Measurements from ENCODE around the gene MAD1L1.
A peak's percentile ranks its signal among the peaks of the same experiment; 100 is the strongest.
"Not testable (repeated sequence)": the region's sequence is repeated elsewhere in the genome, so short reads cannot be mapped to it uniquely, and the experiment has no call there.

MAD1L1 gene

DNA sequence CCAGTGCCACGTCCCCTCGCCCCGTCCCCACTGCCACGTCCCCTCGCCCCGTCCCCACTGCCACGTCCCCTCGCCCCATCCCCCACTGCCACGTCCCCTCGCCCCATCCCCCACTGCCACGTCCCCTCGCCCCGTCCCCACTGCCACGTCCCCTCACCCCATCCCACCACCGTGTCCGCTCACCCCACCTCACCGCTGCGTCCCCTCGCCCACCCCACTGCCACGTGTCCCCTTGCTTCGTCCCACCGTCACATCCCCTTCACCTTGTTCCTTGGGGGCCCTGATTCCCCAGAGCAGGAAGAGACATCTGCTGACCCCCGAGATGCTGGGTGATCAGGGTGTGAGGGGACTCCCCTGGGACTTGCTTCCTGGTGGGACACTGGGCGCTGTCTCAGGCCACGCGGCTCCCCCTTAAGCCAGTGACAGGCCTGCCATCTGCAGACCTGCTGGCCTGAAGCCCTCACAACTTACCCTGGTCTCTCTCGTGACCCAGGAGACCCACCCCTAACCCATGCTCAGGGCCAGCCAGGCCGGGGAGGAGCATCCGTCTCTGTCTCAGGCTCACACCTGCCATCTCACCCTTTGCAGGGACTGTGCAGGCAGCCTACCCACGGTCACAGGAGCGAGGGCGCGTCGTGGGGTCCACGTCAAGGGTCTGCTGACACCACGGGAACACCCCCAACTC is 302.2 kb downstream of the MAD1L1 start:
- DNase-seq (ENCODE audit: low read depth in 3 of 3), result no peak

DNA sequence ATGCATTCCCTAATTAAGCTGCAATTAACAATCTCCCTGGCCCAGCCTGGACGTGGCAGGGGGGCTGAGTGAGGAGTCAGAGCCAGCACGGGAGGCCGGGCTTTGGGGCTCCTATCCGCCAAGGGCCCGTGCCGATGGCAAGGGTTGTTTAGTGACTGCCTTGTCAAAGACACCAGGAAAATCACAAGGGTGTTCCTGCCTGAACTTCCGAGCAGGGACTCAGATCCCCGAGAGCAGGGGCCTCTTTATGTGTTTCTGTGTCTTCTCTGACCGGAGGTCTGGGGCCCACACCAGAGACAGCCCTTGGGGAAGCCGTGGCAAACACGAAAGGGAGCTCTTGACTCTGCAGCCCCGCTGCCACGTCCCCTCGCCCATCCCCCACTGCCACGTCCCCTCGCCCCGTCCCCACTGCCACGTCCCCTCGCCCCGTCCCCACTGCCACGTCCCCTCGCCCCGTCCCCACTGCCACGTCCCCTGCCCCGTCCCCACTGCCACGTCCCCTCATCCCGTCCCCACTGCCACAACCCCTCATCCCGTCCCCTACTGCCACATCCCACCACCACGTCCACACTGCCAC is 303.3 kb downstream of the MAD1L1 start:
- not testable (repeated sequence) for DNase-seq (ENCODE audit: low read depth in 3 of 3)

DNA sequence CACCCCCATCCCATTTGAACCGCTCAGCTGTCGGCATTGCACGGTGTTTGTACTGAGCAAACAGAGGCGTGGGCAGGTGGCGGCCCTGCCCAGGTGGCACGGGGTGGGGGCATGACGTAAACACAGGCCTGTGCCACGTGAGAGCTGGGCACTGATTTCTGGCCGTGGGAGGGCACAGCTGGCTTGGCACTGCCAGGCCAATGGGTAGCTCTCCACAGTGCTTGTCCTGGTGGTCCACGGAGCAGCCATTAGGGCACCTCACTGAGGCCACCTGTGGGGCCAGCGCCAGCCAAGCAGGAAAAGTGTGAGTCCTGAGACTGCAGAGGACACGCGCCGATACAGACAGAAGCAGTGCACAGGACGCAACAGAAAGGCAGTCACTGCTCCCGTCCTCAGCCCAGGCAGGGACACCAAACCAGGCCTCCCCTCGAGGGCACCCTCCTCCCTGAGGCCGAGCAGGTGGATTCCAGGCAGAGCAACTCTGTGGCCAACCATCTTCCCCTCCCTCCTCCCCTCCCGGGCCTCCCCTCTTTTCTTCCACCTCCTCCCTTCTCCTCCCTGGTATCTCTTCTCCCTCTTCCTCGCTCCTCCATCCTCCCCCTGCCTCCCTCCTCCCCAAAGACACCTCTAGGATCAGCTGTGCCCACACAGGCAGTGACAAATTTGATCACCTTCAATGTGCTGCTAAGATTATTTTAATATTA is 303.9 kb downstream of the MAD1L1 start:
- no peak for DNase-seq (ENCODE audit: low read depth in 3 of 3)

DNA sequence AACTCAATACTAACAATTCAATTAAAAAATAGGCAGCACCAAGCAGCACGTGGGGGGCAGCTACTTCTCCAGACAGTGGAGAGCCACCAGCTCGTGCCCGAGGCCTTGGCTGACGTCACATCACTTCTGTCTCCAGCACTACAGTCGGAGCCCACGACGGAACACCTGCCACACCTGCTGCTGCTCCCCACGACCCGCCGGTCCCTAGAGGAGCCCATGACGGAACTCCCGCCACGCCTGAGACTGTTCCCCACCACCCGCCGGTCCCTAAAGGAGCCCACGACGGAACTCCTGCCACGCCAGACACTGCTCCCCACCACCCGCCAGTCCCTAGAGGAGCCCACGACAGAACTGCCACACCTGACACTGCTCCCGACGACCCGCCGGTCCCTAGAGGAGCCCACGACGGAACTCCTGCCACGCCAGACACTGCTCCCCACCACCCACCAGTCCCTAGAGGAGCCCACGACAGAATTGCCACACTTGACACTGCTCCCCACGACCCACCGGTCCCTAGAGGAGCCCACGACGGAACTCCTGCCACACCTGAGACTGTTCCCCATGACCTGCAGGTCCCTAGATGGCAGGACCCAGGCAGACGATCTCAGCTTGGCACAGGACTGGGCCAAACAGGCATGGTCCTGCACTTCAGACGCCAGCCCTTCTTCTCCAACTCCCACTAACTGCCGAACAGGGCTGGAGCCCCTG is 304.7 kb downstream of the MAD1L1 start:
- no peak for DNase-seq (ENCODE audit: low read depth in 3 of 3)

DNA sequence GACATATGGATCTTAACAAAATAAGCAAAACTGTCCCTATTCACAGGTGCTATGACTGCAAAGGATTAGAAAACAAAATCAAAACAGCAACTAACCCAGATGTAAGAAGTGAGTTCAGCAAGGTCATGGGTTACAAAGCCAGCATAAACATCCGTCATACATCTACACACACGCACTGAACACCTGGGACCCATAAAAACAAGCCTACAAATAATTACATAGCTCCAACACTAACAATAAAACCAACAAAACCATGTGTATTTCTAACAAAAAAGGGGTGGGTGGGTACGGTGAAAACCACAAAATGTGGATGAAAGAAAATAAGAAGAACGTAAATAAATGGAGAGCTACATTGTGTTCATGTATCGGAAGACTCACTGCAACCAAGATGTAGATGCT is 305.8 kb downstream of the MAD1L1 start:
- no peak for DNase-seq (ENCODE audit: low read depth in 3 of 3)

DNA sequence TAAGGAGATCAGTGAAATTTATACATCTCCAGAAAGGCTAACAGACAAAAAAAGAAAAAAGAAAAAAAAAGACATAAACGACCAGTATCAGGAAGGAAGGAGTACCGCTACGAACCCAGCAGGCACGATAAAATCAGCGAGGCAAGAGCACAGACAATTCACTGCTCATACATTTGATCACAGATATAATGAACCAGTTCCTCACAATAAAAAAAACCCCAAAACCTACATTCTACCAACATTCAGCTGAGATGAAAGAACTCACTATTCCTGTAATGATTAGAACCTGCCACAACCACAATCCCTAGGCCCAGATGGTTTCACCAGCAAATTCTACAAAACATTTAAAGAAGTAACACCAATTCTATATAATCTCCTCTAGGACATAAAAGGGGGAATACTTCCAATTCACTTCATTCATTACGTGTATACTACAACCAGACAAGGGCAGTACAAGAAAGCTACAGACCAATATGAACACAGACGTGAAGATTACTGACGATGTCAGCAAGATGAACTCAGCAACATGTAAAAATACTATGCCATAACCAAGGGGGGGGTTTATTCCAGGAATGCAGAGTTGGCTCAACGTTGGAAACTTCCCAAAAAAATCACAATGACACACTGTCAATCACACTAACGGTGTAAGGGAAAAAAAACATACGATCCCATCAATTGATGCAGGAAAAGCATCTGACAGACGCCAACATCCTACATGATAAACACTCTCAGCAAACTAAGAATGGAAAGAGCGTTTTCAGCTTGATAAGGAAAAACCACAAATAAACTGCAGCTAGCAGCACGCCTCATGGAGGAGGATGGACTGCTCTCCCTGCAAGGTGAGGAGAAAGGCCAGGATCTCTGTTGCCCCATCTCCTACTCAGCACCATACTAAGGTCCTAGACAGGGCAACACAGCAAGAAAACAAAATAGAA is 306.5 kb downstream of the MAD1L1 start:
- no peak for DNase-seq (ENCODE audit: low read depth in 3 of 3)

DNA sequence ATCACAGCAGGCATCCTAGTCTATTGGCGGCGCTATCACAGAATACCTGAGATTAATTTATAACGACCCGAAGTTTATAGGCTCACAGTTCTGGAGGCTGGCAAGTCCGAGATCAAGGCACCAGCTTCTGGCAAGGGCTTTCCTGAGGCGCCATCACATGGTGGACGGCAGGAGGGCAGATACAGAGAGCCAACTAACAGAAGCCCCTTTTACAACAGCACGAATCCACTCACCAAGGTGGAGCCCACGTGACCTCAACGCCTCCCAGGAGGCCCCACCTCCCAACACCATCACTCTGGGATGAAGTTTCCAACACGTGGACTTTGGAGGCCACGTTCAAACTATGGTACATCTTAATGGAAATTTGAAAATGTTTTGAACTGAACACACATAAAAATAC is 307.4 kb downstream of the MAD1L1 start:
- no peak for DNase-seq (ENCODE audit: low read depth in 3 of 3)

DNA sequence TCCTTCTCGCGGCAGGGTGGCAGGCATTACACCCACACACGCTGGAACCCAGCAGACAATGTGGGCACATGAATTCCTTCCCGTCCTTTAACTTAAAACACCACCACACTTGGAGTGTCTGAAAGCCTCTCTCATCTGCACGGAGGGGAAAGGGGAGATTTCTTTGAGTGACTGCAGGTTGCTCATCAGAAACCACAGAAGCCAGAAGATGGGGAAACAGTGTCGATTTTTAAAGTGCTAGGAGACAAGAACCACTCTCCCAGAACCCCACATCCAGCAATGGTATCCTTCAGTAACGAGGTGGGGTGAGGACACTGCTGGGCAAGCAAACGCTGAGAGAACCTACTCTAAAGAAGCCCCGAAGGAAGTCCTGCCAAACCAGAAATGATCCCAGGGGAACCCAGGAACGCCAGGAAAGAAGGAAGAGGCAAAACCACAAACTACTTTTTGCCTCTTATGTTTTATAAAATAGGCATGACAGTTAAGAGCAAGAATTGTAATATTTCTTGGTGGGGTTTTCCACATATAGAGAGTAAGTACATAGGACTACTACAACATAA is 308.4 kb downstream of the MAD1L1 start:
- DNase-seq (ENCODE audit: low read depth in 3 of 3), result no peak

DNA sequence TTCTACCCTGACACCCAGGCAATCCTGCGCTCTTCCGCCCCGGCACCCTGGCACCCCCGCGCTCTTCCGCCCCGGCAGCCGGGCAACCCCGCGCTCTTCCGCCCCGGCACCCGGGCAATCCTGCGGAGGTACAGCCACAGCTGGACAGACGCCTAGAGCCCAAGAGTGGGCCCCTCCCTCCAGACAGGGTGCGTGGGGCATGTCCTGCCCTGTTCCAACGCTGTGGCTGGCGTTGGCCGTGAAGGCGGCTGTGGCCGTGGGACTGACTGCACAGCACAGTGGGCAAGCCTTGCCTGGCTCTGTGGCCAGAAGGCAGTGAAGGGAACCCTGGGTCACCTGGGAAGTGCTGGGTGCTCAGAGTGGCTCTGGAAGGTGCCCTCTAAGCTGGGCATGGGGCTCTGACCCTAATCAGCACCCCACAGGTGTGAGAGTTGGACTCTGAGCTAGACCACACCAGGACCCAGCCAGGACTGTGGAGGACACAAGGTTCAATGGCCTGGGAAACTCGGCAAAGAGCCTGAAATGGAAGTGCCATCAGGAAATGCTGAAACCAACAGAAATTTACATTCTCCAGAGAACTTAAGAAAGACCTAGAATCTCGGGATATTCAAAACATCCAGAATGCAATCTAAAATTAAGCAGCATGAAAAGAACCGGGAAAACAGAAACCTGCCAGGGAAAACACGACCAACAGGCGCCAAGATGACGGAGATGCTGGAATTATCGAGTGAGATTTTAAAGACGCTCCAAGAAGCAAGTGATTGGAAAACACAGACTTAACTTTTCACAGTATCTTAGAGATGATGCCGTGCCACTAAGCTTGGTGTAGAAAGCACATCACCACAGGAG is 309.1 kb downstream of the MAD1L1 start:
- DNase-seq (ENCODE audit: low read depth in 3 of 3), result no peak

DNA sequence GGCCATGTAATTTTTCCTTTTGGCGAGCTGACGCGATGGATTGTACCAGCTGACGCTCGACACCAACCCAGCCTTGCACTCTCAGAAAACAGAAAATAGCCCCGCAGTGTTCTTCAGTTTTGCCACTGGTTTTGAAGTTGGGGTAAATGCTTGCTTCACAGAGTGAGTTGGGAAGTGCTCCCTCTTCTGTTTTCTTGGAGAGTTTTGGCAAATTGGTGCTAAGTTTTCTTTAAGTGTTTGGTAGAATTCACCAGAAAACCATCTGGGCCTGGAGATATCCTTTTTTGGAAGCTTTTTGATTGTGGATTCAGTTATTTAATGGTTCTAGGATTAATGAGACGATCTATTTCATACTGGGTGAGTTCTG is 309.9 kb downstream of the MAD1L1 start:
- DNase-seq (ENCODE audit: low read depth in 3 of 3), result no peak

DNA sequence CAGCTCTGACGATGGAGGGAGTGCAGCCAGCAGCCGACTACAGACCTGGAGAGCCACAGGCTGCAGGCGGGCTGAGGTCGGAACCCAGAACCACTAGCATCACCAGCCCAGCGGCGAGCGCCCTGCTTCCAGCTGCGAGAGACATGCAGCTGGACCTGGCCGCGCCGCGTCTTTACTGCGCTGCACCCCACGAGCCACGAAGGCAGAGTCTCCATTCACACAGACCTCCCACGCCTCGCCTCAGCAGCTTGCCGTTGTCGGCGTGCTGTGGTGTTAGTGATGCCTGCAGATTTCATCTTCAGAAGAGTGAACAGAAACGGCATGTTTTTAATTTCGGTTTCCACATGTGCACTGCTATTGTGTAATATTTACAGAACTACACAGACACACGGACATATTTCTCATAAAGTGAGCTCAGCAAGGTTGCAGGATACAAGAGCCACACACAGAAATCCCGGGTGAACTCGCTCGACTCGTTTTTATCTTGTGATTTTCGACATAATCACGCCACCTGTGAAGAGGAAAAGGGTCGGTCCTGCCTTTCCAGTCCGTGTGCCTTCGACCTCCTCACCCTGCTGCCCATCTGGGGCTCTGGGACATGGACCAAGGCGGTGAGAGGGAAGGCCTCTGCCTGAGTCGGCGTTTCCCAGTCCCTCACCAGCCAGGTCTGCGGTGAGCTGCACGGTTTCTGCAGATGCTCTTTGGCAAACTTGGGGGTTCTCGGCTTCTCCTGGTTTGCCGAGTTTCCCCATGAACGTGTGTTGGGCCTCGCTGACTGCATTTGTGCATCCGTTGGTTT is 310.5 kb downstream of the MAD1L1 start:
- peak; percentile 37 to 50 (median 46) for DNase-seq (ENCODE audit: low read depth in 3 of 3)

DNA sequence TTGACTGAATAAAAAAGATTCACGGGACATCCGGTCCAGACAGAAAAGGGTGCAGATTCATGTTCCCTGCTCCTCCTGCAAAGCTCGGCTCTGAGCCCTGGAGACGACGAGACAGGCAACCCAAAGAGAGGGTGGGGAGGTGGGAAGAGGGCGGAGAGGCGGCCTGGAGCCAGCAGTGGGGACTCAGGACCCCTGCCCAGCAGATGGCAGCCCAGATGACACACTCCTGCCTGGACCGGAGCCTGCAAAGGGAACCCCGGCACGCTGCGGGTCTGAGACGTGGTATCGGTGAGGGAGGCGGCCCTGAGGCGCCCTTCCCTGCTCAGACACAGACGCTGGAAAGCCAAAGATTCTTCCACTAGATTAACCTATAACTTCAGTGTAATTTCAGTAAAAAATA is 311.9 kb downstream of the MAD1L1 start:
- DNase-seq (ENCODE audit: low read depth in 3 of 3), result no peak

DNA sequence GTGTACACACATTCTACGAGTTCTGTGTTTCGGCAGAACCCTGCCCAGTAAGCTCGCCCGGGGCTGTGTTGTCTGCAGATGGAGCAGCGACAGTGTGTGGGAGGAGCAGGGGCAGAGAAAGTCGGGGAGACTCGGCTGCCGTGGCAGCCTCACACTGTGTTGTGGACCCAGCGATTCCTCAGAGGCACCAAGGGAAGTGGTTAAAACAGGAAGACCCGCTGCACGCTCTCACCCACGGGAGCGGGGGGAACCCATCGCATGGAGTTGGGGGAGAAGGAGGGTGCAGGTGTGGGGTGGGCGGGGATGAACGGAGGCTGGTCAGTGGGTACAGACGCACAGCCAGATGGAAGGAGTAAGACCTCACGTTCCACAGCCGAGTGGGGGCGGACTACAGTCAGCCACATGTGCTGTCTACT is 312.5 kb downstream of the MAD1L1 start:
- DNase-seq (ENCODE audit: low read depth in 3 of 3), result no peak

DNA sequence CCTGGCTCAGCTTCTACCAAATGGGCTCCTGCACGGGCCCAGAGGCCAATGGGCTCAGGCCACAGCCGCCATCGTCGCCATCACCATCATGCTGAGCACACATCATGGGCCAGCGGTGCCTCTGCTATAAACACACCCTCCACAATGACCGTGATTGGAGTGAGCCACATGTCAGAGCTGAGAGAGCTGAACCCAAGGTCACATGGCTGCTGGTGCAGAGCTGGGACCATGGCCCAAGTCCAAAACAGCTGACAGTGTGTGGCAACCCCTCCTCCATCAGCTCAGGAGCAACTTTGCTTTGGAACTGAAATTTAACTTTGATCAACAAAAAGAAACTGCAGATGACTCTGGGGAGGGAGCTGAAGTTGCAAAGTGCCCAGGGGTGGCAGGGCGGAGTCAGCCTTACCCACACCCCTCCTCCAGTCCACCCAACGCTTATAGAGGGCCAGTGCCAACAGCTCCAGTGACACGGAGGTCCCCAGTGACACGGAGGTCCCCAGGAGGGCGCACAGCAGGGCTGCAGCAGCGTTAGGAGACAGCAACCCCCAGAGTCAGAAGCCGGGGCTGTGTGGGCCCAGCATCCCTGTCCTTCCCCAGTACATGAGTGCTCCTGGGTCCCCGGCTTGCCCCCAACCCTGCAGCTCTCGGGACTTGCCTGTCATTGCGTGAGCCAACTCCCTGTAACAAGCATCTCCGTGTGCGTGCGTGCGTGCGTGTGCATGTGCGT is 313.0 kb downstream of the MAD1L1 start:
- DNase-seq (ENCODE audit: low read depth in 3 of 3), result no peak

DNA sequence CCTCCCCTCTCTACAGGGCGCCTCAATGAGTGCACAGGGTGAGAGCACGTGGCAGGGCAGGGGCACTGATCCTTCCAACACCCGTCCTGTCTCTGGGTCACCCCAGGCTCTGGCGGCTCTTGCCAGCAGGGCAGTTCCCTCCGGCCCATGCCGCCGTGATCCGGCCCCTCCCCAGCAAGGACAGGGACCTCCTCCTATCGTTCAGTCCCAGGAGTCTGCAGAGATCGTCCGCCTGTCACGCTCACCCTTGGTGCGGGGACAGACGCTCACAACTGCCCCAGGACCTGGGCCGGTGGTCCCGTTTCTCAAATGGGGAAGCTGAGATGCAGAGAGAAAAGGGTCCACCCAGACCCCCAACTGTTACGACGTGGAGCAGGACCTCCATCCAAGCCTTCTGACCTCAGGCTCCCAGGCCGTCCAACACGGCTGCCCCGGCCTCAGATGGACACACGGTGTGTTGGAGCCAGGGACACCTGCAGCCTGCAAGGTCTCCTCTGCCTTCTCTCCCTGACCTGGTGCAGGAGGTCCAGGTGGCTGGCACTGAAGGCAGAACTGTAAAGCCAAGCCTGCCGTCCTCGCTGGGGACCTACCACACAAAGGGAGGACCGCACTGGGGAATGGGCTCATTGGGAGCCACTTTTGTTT is 313.7 kb downstream of the MAD1L1 start:
- no peak for DNase-seq (ENCODE audit: low read depth in 3 of 3)

DNA sequence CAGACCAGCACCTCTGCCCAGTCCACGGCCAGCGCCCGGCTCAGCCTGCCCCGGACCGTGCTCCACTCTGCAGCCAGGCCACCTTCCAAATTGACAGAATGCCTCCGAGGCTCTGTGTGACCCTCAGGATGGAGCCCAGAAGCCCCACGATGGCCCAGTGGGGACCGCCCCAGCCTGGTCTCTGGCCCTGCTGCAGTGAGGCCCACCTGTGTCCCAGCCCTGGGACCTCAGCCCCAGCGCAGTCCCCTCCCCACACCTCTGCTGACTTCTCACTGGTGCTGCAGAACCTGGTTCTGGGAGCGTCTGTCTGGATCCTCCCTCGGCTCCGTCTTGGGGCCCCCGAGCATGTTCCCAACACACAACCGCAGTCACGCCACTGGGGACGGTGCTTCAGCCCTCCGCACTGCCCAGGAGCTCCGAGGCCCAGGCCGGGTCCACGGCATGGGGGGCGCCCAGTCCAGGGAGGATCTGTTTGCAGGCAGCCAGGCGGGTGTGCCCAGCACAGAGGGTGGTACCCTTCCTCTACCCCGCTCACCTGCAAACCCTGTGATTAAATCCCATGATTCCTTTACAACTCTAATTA is 314.6 kb downstream of the MAD1L1 start:
- no peak for DNase-seq (ENCODE audit: low read depth in 3 of 3)

DNA sequence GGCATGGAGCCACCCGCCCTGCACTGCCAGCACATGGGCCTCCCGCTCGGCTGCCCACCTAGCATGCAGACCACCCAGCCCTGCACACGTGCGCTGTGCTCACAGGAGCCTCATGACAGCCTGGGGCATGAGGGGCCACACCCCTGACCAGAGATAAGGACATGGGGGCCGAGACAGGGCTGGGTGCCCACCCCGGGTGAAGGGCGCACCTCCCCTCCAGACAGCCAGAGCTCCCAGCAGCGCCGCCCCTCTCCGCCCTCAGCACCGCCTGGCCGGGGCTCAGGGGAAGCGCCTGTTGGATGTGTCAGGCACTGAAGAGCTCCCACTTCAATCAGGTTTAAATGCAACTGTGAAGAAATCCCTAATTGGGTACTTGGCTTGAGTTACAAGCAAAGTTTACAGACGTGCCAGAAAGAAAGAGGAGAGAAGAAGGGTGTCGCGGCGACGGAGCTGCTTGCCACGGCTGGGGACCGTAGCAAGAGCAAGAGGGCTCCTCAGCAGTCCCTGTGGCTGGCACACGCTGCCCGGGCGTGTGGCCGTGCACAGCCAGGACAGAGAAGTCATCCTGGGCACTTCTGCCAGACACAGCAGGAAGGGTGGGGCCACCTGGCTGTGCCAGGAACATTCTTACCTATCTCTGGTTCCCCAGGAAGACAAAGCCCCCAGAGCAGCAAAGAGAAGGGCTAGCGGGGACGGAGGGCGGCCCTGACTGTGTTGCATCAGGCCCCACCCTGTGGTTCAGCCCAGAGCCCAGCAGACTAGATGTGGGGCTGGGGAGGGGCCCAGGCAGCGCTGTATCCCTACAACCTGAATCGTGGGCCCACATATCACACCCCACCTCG is 315.3 kb downstream of the MAD1L1 start:
- no peak for DNase-seq (ENCODE audit: low read depth in 3 of 3)
